ENCODE results near the gene OTUD3.

Gene OTUD3

DNA sequence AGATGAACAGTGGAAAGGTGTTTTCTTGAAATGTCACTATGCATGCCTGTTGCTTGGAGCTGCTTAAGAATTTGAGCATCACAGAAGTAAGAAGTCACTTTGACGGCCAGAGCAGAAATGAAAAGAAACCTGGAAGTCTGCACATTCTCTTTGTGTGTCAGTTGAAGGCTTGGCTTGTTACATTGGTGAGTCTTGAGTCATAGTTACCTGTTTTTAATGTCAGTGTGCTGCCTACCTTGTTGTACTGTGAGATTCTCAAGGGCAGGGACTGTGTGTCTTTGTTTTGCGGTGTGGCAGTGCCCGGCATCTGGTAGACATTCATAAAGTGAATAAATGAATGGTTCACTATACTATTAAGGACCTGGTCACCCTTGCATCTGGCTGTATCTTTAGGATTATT, 9.9 kb downstream of the OTUD3 start:
- Histone ChIP-seq H3K27ac (replicated peaks) (no peak overlapping the region), H3K4me3 (replicated peaks; ENCODE audit: insufficient read depth, low read length) (no peak overlapping the region), H3K27me3 (ENCODE audit: insufficient read depth, poor library complexity, severe bottlenecking) (no peaks in the 10 kb centered on the region)
- TF ChIP-seq, protein P1, sequence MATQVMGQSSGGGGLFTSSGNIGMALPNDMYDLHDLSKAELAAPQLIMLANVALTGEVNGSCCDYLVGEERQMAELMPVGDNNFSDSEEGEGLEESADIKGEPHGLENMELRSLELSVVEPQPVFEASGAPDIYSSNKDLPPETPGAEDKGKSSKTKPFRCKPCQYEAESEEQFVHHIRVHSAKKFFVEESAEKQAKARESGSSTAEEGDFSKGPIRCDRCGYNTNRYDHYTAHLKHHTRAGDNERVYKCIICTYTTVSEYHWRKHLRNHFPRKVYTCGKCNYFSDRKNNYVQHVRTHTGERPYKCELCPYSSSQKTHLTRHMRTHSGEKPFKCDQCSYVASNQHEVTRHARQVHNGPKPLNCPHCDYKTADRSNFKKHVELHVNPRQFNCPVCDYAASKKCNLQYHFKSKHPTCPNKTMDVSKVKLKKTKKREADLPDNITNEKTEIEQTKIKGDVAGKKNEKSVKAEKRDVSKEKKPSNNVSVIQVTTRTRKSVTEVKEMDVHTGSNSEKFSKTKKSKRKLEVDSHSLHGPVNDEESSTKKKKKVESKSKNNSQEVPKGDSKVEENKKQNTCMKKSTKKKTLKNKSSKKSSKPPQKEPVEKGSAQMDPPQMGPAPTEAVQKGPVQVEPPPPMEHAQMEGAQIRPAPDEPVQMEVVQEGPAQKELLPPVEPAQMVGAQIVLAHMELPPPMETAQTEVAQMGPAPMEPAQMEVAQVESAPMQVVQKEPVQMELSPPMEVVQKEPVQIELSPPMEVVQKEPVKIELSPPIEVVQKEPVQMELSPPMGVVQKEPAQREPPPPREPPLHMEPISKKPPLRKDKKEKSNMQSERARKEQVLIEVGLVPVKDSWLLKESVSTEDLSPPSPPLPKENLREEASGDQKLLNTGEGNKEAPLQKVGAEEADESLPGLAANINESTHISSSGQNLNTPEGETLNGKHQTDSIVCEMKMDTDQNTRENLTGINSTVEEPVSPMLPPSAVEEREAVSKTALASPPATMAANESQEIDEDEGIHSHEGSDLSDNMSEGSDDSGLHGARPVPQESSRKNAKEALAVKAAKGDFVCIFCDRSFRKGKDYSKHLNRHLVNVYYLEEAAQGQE (IDR thresholded peaks at IDR 0.05; ENCODE audit: insufficient replicate concordance, low read depth) = no peak
- TF ChIP-seq POLR2AphosphoS5 (IDR thresholded peaks at IDR 0.05; ENCODE audit: low read depth) = no peak
- TF ChIP-seq, protein P2, sequence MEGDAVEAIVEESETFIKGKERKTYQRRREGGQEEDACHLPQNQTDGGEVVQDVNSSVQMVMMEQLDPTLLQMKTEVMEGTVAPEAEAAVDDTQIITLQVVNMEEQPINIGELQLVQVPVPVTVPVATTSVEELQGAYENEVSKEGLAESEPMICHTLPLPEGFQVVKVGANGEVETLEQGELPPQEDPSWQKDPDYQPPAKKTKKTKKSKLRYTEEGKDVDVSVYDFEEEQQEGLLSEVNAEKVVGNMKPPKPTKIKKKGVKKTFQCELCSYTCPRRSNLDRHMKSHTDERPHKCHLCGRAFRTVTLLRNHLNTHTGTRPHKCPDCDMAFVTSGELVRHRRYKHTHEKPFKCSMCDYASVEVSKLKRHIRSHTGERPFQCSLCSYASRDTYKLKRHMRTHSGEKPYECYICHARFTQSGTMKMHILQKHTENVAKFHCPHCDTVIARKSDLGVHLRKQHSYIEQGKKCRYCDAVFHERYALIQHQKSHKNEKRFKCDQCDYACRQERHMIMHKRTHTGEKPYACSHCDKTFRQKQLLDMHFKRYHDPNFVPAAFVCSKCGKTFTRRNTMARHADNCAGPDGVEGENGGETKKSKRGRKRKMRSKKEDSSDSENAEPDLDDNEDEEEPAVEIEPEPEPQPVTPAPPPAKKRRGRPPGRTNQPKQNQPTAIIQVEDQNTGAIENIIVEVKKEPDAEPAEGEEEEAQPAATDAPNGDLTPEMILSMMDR (IDR thresholded peaks at IDR 0.05; ENCODE audit: insufficient read depth, low read length) = no peak
- no peak for TF ChIP-seq GABPA (IDR thresholded peaks at IDR 0.05; ENCODE audit: low read depth)
- TF ChIP-seq SPI1 (IDR thresholded peaks at IDR 0.05; ENCODE audit: borderline replicate concordance, low read depth) = no peak
- DNase-seq (ENCODE audit: low read depth in 1 of 2, low spot score in 1 of 2) = no peak

DNA sequence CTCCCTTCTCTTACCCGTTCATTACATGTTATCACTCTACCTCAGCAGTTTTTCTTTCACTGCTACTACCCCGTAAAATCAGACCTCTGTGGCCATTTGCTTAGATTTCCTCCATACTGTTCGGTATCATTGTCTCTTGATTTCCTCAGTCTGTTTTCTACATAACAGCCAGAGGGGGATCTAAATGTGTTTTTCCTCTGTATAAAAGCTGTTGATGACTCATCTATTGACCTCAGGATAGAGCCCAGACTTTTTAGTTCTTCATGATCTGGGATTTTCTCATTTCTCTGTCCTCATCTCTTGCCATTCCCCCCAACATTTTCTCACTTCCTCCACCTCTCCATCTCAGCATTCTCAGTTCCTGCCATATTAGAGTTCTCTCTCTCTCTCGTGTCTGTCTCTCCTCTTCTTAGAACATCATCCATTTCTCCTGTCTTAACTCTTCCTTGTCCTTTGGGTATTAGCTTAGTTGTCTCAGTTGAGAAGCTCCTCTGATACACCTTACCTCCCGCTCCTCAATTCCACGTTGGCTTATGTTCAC, 10.5 kb downstream of the OTUD3 start:
- Histone ChIP-seq H3K4me3 (replicated peaks; ENCODE audit: insufficient read depth, low read length) (no peak overlapping the region), H3K27ac (replicated peaks) (no peak overlapping the region), H3K27me3 (ENCODE audit: insufficient read depth, poor library complexity, severe bottlenecking) (no peaks in the 10 kb centered on the region)
- DNase-seq (ENCODE audit: low read depth in 1 of 2, low spot score in 1 of 2) = no peak
- TF ChIP-seq, protein P1 (IDR thresholded peaks at IDR 0.05; ENCODE audit: insufficient replicate concordance, low read depth) = no peak
- TF ChIP-seq SPI1 (IDR thresholded peaks at IDR 0.05; ENCODE audit: borderline replicate concordance, low read depth) (no peak), GABPA (IDR thresholded peaks at IDR 0.05; ENCODE audit: low read depth) (no peak), POLR2AphosphoS5 (IDR thresholded peaks at IDR 0.05; ENCODE audit: low read depth) (no peak)
- TF ChIP-seq, protein P2 (IDR thresholded peaks at IDR 0.05; ENCODE audit: insufficient read depth, low read length) = no peak

DNA sequence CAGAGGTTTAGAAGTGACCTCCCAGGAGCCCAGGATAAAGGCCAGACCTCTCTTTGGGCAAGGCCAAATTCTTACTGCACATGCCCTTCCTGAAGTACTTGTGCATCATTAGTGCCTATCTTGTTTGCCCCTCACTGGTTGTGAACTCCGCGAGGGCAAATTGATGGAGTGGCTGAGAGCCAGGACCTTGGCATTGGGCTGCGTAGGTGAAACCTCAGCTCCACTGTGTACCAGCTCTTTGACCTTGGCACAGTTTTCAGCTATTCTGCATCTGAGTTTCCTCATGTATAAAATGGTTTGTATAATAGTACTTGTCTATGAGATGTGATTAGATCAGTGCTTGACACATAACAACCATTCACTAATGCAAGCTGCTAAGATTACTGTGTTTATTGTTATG, 11.5 kb downstream of the OTUD3 start:
- no peak overlapping the region for H3K27ac ChIP-seq (replicated peaks)
- no peaks in the 10 kb centered on the region for H3K27me3 ChIP-seq (ENCODE audit: insufficient read depth, poor library complexity, severe bottlenecking)
- H3K4me3 ChIP-seq (replicated peaks; ENCODE audit: insufficient read depth, low read length) = no peak overlapping the region
- TF ChIP-seq GABPA (IDR thresholded peaks at IDR 0.05; ENCODE audit: low read depth) (no peak), POLR2AphosphoS5 (IDR thresholded peaks at IDR 0.05; ENCODE audit: low read depth) (no peak), SPI1 (IDR thresholded peaks at IDR 0.05; ENCODE audit: borderline replicate concordance, low read depth) (no peak)
- TF ChIP-seq, protein P2 (IDR thresholded peaks at IDR 0.05; ENCODE audit: insufficient read depth, low read length) = no peak
- TF ChIP-seq, protein P1 (IDR thresholded peaks at IDR 0.05; ENCODE audit: insufficient replicate concordance, low read depth) = no peak
- DNase-seq (ENCODE audit: low read depth in 1 of 2, low spot score in 1 of 2) = no peak

Measured in HL-60 (cell line).